ENCODE data around the gene FDX1. TPM values are rescaled to one million over a fixed set of nuclear protein-coding genes. Genes with fewer than 3 reads are reported as not detected.
A peak's percentile ranks its signal among the peaks of the same experiment; 100 is the strongest.

Gene FDX1
- total RNA-seq, 4 donors from 2014 or later, result 10.7 to 20.9 (median 11.9) TPM

GRCh38 chr11:110491577-110492320, 62.0 kb downstream of the FDX1 start:
- DNase-seq (ENCODE audit: low spot score), result no peak
- ATAC-seq (ENCODE audit: low FRiP score), result peak; percentile 60
- TF ChIP-seq CTCF (IDR thresholded peaks at IDR 0.05), result no peak

DNA sequence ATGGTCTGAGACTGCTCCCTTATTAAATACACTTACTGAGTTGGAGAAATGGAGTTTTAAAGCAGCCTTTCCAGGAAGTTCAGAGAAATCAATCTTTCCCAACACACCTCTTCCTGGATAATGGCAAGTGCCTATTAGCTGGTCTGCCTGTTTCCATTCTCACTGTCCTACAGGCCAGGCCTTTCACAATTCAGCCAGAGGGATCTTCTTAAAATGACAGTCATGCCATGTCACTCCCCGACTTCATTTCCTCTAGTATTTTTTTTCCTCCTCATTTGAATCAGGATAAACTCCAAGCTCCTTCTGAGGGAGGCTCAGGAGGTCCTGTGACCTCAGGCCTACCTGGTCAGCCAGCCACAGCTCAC, 62.6 kb downstream of the FDX1 start:
- no peak for TF ChIP-seq CTCF (IDR thresholded peaks at IDR 0.05)
- DNase-seq (ENCODE audit: low spot score), result no peak
- no peak for ATAC-seq (ENCODE audit: low FRiP score)

DNA sequence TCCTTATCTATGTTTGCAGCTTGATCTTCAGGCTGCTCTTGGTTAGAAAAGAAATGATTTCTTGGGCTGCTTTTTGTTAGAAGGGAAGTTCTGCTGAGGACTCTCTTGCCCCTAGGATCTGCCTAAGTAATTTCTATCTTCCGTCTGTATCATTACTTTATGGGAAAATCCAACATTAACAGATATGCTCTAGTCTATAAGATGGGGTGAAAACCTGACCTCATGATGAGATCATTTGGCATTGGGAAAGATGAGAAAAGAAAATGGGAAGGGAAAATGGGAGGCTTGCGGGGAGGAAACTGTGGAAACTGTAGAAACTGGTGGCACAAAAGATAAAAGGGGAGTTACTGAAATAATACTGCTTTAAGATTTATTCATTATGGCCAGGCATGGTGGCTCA, 63.6 kb downstream of the FDX1 start:
- ATAC-seq (ENCODE audit: low FRiP score) (no peak), DNase-seq (ENCODE audit: low spot score) (no peak)
- no peak for TF ChIP-seq CTCF (IDR thresholded peaks at IDR 0.05)

- no peak for DNase-seq (ENCODE audit: low spot score)
- ATAC-seq (ENCODE audit: low FRiP score), result peak; percentile 90
- no peak for TF ChIP-seq CTCF (IDR thresholded peaks at IDR 0.05)
Observed at GRCh38 chr11:110497231-110497978, 67.7 kb downstream of the FDX1 start.

DNA sequence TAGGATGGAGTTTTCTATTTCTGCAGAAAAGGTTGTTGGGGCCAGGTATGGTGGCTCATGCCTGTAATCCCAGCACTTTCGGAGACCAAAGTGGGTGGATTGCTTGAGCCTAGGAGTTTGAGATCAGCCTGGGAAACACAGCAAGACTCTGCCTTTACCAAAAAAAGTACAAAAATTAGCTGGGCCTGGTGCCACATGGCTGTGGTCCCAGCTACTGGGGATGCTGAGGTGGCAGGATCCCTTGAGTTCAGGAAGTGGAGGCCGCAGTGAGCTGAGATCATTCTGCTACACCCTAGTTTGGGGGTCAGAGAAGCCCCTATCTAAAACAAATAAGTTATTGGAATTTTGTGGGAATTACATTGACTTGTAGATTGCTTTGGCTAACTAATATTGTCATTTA, 71.7 kb downstream of the FDX1 start:
- DNase-seq (ENCODE audit: low spot score), result no peak
- no peak for TF ChIP-seq CTCF (IDR thresholded peaks at IDR 0.05)
- ATAC-seq (ENCODE audit: low FRiP score), result no peak

- no peak for TF ChIP-seq CTCF (IDR thresholded peaks at IDR 0.05)
- DNase-seq (ENCODE audit: low spot score) (no peak), ATAC-seq (ENCODE audit: low FRiP score) (no peak)
Observed at GRCh38 chr11:110505528-110506284, 76.0 kb downstream of the FDX1 start.

Data from omental fat pad (tissue), 4 donors.